ENCODE measurements around the gene PEA15.

- no peak for TF ChIP-seq CTCF (IDR thresholded peaks at IDR 0.05; ENCODE audit: insufficient read depth, low read length)
- no peak for TF ChIP-seq GABPA (IDR thresholded peaks at IDR 0.05; ENCODE audit: low read depth)
Observed at GRCh38 chr1:160208557-160209320, 3.6 kb downstream of the PEA15 start.
